ENCODE data around the gene ETS2.

GRCh38 chr21:38774586-38775285, 31.0 kb upstream of the ETS2 start:
- TF ChIP-seq CTCF (IDR thresholded peaks at IDR 0.05) (no peak), POLR2A (IDR thresholded peaks at IDR 0.05) (no peak)

Data from lower leg skin (tissue), 3 donors.